GM12873 (cell line): ENCODE results near the gene ADGRV1.

Experiments used
- TF ChIP-seq, protein P1 (sequence below): IDR thresholded peaks from 2 replicates; pipeline ENCODE4 v1.5.1; 2012; ENCODE audit warnings: low read depth, mild to moderate bottlenecking, moderate library complexity, low read length, control low read depth; ENCODE audit not compliant: insufficient read depth; ENCODE audit errors: missing control alignments

Gene ADGRV1

DNA sequence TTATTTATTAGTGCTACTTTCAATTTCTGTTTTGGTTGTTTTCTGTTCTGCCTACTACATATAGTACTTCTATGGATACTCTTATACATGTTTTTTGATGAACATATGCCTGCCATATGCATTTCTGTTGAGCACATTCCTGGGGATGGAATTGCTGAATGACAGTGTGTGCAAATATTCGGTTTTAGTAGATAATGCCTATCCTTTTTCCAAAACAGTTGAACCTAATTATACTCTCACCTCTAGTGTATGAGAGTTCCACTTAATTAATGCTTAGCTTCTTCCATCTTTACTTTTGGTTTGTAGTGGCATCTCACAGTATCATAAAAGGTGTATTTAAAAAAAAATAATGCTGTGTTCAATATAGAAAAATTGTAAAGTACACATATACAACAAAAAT, 96.8 kb downstream of the ADGRV1 start:
- TF ChIP-seq, protein P1, sequence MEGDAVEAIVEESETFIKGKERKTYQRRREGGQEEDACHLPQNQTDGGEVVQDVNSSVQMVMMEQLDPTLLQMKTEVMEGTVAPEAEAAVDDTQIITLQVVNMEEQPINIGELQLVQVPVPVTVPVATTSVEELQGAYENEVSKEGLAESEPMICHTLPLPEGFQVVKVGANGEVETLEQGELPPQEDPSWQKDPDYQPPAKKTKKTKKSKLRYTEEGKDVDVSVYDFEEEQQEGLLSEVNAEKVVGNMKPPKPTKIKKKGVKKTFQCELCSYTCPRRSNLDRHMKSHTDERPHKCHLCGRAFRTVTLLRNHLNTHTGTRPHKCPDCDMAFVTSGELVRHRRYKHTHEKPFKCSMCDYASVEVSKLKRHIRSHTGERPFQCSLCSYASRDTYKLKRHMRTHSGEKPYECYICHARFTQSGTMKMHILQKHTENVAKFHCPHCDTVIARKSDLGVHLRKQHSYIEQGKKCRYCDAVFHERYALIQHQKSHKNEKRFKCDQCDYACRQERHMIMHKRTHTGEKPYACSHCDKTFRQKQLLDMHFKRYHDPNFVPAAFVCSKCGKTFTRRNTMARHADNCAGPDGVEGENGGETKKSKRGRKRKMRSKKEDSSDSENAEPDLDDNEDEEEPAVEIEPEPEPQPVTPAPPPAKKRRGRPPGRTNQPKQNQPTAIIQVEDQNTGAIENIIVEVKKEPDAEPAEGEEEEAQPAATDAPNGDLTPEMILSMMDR = no peak

DNA sequence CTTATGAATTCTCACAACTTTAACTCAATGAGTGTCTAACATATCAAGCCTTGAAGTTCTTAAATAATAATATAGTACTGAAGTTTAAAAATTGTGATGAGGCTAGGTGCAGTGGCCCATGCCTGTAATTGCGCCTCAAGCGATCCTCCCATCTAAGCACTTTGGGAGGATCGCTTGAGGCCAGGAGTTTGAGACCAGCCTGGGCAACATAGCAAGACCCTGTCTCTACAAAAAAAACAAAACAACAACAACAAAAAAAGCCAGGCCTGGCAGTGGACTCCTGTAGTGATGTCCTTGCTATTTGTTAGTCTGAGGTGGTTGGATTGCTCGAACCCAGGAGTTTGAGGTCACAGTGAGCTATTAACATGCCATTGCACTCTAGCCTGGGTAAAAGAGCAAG, 98.4 kb downstream of the ADGRV1 start:
- TF ChIP-seq, protein P1 = no peak

DNA sequence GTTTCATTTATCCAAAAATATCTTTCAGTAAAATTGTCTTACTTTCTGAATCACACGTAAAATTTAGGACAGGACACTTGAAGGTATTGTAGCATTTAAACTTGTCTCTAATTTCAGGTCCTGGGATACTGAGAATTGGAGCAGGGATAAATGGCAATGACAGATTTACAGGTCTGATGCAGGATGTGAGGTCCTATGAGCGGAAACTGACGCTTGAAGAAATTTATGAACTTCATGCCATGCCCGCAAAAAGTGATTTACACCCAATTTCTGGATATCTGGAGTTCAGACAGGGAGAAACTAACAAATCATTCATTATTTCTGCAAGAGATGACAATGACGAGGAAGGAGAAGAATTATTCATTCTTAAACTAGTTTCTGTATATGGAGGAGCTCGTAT, 99.2 kb downstream of the ADGRV1 start:
- TF ChIP-seq, protein P1 = no peak

DNA sequence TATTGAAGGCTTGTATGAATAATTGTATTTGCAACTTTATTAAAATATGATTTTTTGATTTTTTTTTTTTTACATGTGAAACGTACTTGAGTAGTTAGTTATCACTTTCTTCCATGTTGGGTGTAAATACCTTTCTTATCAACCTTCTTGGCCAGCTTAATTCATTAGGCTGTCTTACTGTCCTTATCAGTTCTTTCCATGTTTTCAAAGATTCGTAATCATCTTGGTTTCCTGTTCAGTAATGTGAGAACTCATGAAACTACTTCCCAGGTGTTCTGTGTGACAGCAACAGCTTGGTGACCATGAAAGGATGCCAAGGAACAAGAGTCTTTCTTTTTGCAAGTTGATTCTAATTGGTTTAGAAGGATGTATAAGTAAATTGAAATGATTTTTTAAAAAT, 100.0 kb downstream of the ADGRV1 start:
- TF ChIP-seq, protein P1 = no peak

DNA sequence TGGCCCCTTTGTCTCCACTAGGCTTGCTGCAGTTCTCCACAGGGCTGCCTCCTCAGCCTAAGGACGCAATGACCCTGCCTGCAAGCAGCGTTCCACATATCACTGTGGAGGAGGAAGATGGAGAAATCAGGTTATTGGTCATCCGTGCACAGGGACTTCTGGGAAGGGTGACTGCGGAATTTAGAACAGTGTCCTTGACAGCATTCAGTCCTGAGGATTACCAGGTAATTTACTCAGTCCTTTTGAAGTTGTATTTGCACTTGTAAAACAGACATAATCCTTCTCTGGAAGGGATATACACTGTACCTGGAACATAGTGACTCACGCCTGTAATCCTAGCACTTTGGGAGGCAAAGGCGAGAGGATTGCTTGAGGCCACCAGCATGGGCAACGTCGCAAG, 116.6 kb downstream of the ADGRV1 start:
- TF ChIP-seq, protein P1 = no peak

DNA sequence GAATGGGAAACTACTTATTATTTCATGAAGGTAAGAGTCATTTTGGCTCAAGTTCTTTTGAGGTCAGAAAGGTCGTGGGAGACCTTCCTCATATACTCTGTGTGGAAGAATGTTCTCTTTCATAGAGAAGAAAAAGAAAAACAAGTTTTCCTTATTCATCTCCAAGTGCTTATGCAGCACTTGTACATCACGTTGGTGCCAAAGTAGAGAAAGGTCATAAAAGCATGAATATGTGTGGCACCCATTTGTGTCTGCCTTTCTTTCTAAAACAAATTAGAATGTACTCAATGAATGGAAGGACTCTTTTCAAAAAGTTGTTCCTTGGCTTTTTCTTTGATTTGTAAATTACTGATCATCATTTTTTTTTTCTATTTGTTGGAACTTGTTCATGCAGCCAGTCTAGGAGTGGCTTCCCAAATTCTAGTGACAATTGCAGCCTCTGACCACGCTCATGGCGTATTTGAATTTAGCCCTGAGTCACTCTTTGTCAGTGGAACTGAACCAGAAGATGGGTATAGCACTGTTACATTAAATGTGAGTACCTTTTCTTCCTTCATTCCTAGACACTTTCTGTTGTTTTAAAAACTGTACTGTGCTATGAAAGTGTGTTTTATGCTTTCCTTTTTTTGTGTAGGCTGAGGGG, 122.4 kb downstream of the ADGRV1 start:
- TF ChIP-seq, protein P1 = no peak

DNA sequence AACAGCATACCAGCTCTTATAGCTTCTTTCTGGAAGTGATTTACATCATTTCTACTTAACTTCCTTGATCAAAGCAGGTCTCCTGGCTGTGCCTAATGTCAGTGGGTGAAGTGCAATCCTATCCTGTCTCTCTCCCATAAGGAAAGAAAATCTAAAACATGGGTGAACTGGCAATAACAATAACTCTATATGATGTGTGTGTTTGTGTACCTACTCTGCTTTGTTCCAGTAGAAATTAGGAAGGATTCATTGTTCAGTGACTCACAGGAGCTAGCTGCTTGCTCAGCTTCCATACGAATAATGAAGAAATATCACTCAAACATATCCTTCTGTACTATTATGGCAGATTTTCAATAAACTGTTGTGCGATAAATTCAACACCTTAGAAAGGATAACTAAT, 123.7 kb downstream of the ADGRV1 start:
- TF ChIP-seq, protein P1 = no peak
